Ectodermal cell (in vitro differentiated cells): ENCODE results near the gene CEACAM6.
"Not testable (repeated sequence)": the region's sequence is repeated elsewhere in the genome, so short reads cannot be mapped to it uniquely, and the experiment has no call there.

Source experiments
- H3K27ac ChIP-seq: 2 replicates; pipeline ENCODE4 v1.7.0; 2013; ENCODE audit warnings: mild to moderate bottlenecking, low read depth, low read length; ENCODE audit not compliant: insufficient read depth, poor library complexity, severe bottlenecking
- H3K27me3 ChIP-seq: 2 replicates; pipeline ENCODE4 v1.7.0; 2013; ENCODE audit warnings: mild to moderate bottlenecking, low read length; ENCODE audit not compliant: insufficient read depth, control insufficient read depth, poor library complexity, severe bottlenecking
- H3K36me3 ChIP-seq: one replicate; pipeline ENCODE4 v1.7.0; 2013; ENCODE audit warnings: low read length; ENCODE audit not compliant: control insufficient read depth, insufficient read depth
- H3K4me1 ChIP-seq: one replicate; pipeline ENCODE4 v1.7.0; 2013; ENCODE audit warnings: low read length; ENCODE audit not compliant: control insufficient read depth, insufficient read depth
- H3K4me3 ChIP-seq: 2 replicates; pipeline ENCODE4 v1.7.0; 2013; ENCODE audit warnings: low read depth, low read length, control low read depth; ENCODE audit not compliant: insufficient read depth
- H3K9me3 ChIP-seq: 2 replicates; pipeline ENCODE4 v1.7.0; 2013; ENCODE audit warnings: mild to moderate bottlenecking, low read length, moderate library complexity; ENCODE audit not compliant: control insufficient read depth
- WGBS, 2 experiments: methylation state at CpG; one replicate each; pipeline ENCODE4 v1.1.7; 2013; ENCODE audit warnings: missing lambda C conversion rate in 2 of 2; 5-methylcytosine and 5-hydroxymethylcytosine counted together

The CEACAM6 gene

GRCh38 chr19:41771410-41771809 lies 16.1 kb downstream of the CEACAM6 start:
- Histone ChIP-seq H3K27ac (no peak overlapping the region), H3K27me3 (no peaks in the 10 kb centered on the region), H3K9me3 (no peaks in the 10 kb centered on the region), H3K4me1 (no peaks in the 10 kb centered on the region), H3K4me3 (no peak overlapping the region), H3K36me3 (no peaks in the 10 kb centered on the region)
- WGBS, 2 experiments, result 92 to 98% methylated on average over 2 of the region's 2 CpGs

- no peaks in the 10 kb centered on the region for H3K4me1 ChIP-seq
- H3K9me3 ChIP-seq, result no peaks in the 10 kb centered on the region
- 73 to 84% methylated on average over 6 of the region's 6 CpGs for WGBS, 2 experiments
- H3K36me3 ChIP-seq, result no peaks in the 10 kb centered on the region
- no peaks in the 10 kb centered on the region for H3K27me3 ChIP-seq
- no peak overlapping the region for H3K4me3 ChIP-seq
- no peak overlapping the region for H3K27ac ChIP-seq
Observed at GRCh38 chr19:41774515-41774980, 19.2 kb downstream of the CEACAM6 start.

- no peak overlapping the region for H3K4me3 ChIP-seq
- no peaks in the 10 kb centered on the region for H3K36me3 ChIP-seq
- H3K4me1 ChIP-seq, result no peaks in the 10 kb centered on the region
- no peaks in the 10 kb centered on the region for H3K27me3 ChIP-seq
- WGBS, 2 experiments, result 71 to 84% methylated on average over 2 of the region's 2 CpGs
- H3K27ac ChIP-seq, result no peak overlapping the region
- no peaks in the 10 kb centered on the region for H3K9me3 ChIP-seq
Observed at GRCh38 chr19:41776700-41777099, 21.4 kb downstream of the CEACAM6 start.

- no peak overlapping the region for H3K4me3 ChIP-seq
- H3K27me3 ChIP-seq, result peaks cover 36% of the 10 kb centered on the region
- 79 to 80% methylated on average over 5 of the region's 5 CpGs for WGBS, 2 experiments
Observed at GRCh38 chr19:41783612-41784011, 28.3 kb downstream of the CEACAM6 start.

GRCh38 chr19:41784312-41784711 lies 29.0 kb downstream of the CEACAM6 start:
- H3K4me3 ChIP-seq, result no peak overlapping the region
- no peak overlapping the region for H3K27ac ChIP-seq
- WGBS, 2 experiments, result 78 to 83% methylated on average over 3 of the region's 3 CpGs
- H3K9me3 ChIP-seq, result no peaks in the 10 kb centered on the region
- H3K27me3 ChIP-seq, result peaks cover 36% of the 10 kb centered on the region
- H3K36me3 ChIP-seq, result no peaks in the 10 kb centered on the region
- no peaks in the 10 kb centered on the region for H3K4me1 ChIP-seq

More at GRCh38 chr19:41783612-41784011, 28.3 kb downstream of the CEACAM6 start:
- Histone ChIP-seq H3K36me3 (no peaks in the 10 kb centered on the region), H3K9me3 (no peaks in the 10 kb centered on the region), H3K4me1 (no peaks in the 10 kb centered on the region), H3K27ac (no peak overlapping the region)

DNA sequence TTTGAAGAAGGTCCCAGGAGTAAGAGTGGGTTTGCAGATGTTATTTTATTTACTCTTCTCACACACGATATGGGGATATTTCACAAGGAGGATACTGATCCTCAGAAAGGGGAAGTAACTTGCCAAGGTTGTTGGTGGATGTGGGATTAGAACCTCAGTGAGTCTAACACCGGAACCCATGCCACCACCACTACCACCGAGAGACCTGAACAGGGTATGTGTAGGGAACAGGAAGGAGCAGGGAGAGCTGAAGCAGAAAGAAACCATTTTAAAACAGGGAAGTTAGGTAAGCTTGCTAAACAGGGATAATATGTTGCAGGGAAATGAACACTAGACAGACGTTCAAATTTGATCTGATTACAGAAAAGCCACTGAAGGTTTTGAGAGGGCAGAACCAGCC lies 29.4 kb downstream of the CEACAM6 start:
- Histone ChIP-seq H3K4me1 (no peaks in the 10 kb centered on the region), H3K36me3 (no peaks in the 10 kb centered on the region), H3K9me3 (no peaks in the 10 kb centered on the region), H3K27ac (no peak overlapping the region), H3K27me3 (peaks cover 36% of the 10 kb centered on the region), H3K4me3 (no peak overlapping the region)
- 89 to 94% methylated on average over 4 of the region's 4 CpGs for WGBS, 2 experiments

DNA sequence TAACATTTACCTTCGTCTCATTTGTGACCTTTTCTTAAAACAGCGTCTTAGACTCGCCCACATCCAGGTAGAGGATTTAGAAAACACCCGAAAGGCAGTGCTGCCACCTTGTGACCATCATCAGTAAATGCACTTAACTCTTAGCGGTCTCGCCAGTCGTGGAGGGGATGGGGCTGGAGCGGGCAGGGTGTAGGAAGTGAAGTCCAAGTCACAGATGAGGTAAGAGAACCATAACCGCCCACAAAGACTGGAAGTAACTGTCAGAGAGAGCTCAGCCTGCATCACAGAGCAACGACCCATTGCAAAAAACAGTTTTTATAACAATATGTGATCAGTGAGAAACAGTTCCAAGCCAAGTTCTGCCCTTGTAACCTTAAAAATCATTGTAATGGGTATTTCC lies 30.3 kb downstream of the CEACAM6 start:
- WGBS, 2 experiments, result 1 to 3% methylated on average over 10 of the region's 10 CpGs
- H3K36me3 ChIP-seq, result no peaks in the 10 kb centered on the region
- H3K4me1 ChIP-seq, result no peaks in the 10 kb centered on the region
- H3K27me3 ChIP-seq, result peaks cover 38% of the 10 kb centered on the region
- no peak overlapping the region for H3K27ac ChIP-seq
- H3K4me3 ChIP-seq, result no peak overlapping the region
- no peaks in the 10 kb centered on the region for H3K9me3 ChIP-seq

DNA sequence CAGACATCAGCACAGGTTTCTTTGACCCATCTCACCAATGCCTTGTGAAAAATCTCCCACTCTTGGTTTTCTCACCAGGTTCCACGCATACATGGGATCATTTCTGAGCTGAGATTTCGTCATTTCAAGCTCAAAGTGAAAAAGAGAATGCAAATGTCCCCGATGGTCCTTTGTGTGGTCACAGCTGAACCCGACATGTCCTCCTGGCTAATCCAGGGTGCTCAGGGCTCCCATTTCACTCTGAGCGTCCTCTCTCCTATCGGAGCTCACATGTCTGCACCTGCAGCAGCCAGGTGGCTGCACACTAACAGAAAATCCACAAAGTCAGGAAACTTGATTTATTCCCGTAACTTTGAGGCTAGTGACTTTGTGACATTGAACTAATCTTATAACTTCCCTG lies 31.7 kb downstream of the CEACAM6 start:
- Histone ChIP-seq H3K27ac (no peak overlapping the region), H3K9me3 (no peaks in the 10 kb centered on the region), H3K36me3 (no peaks in the 10 kb centered on the region), H3K4me3 (no peak overlapping the region), H3K27me3 (peaks cover 43% of the 10 kb centered on the region), H3K4me1 (no peaks in the 10 kb centered on the region)
- 69 to 72% methylated on average over 7 of the region's 7 CpGs for WGBS, 2 experiments

GRCh38 chr19:41788518-41788917 lies 33.2 kb downstream of the CEACAM6 start:
- no CpG with 5 or more reads among the region's 1 CpG for WGBS, 2 experiments
- H3K36me3 ChIP-seq, result not testable (repeated sequence)

DNA sequence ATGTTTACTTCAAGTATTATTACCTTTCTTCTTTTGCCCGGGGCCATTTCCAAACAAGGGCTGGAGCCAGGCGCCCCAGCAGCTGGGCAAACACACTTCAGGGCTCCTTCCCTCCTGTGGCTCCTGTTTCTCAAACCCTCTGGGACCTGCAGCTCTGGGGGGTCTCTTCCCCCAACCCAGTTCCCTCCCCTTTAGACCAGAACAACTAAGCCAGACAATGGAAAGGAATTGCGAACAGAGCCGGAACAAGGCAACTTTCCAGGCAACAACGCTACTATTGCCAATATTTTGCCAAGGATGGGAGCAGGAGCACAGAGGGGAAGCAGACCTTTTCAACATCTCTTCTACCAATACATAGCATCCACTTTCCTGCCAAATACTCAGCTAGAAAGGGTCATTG lies 33.7 kb downstream of the CEACAM6 start:
- H3K36me3 ChIP-seq, H3K4me1 ChIP-seq, H3K27ac ChIP-seq, H3K4me3 ChIP-seq, H3K9me3 ChIP-seq: not testable (repeated sequence)
- 72 to 77% methylated on average over 3 to 4 of the region's 5 CpGs for WGBS, 2 experiments
- H3K27me3 ChIP-seq, result peaks cover 52% of the 10 kb centered on the region

More at GRCh38 chr19:41788518-41788917, 33.2 kb downstream of the CEACAM6 start:
- H3K4me3 ChIP-seq, H3K9me3 ChIP-seq, H3K27ac ChIP-seq, H3K4me1 ChIP-seq: not testable (repeated sequence)
- peaks cover 52% of the 10 kb centered on the region for H3K27me3 ChIP-seq
